Upper lobe of left lung (tissue), 6 donors: Measurements from ENCODE around the gene SERPINB8. TPM values are rescaled to one million over a fixed set of nuclear protein-coding genes. Genes with fewer than 3 reads are reported as not detected.

Experiments
- ATAC-seq, 2 donors: fragments of 200-7000 bp; cut with Tn5 transposase; one replicate each; pipeline ENCODE4 v1.9.1; 2022; ENCODE audit warnings: mild to moderate bottlenecking in 2 of 2, moderate library complexity in 2 of 2; ENCODE audit not compliant: low FRiP score in 2 of 2
- DNase-seq, 2 donors: peaks; one replicate each; pipeline ENCODE4 v3.0.0-alpha.2; 2019 to 2020
- H3K27ac ChIP-seq, 4 donors: fragments of 200-600 bp; sonication (generic); one replicate each; pipeline ENCODE4 v1.5.1; 2016 to 2019
- H3K27me3 ChIP-seq, 4 donors: fragments of 200-600 bp; sonication (generic); one replicate each; pipeline ENCODE4 v1.5.1; 2017 to 2019
- H3K36me3 ChIP-seq, 4 donors: fragments of 200-600 bp; sonication (generic); one replicate each; pipeline ENCODE4 v1.5.1; 2016 to 2019
- H3K4me1 ChIP-seq, 4 donors: fragments of 200-600 bp; sonication (generic); one replicate each; pipeline ENCODE4 v1.5.1; 2018 to 2019
- H3K4me3 ChIP-seq, 4 donors: fragments of 200-600 bp; sonication (generic); one replicate each; pipeline ENCODE4 v1.5.1; 2017 to 2019; ENCODE audit warnings: mild to moderate bottlenecking in 2 of 4, moderate library complexity in 1 of 4
- H3K9me3 ChIP-seq, 4 donors: fragments of 200-600 bp; sonication (generic); one replicate each; pipeline ENCODE4 v1.5.1; 2018 to 2019
- CTCF ChIP-seq, 6 experiments: fragments of 450-650 bp in 4 of 6; fragments of 200-600 bp in 2 of 6; sonication (generic) in 2 of 6; IDR thresholded peaks; one replicate each; pipeline ENCODE4 v1.5.1; 2016 to 2019; ENCODE audit warnings: antibody characterized with exemption in 6 of 6
- EP300 ChIP-seq, 4 donors: sonication (generic); formaldehyde crosslinking; IDR thresholded peaks; one replicate each; pipeline ENCODE4 v1.5.1; 2017; ENCODE audit warnings: antibody characterized with exemption in 4 of 4, control low read depth in 2 of 4
- POLR2A ChIP-seq, 4 donors: fragments of 450-650 bp; IDR thresholded peaks; one replicate each; pipeline ENCODE4 v1.5.1; 2016 to 2017; ENCODE audit warnings: antibody characterized with exemption in 4 of 4, mild to moderate bottlenecking in 2 of 4
- POLR2AphosphoS5 ChIP-seq, 2 donors: sonication (generic); formaldehyde crosslinking; IDR thresholded peaks; one replicate each; pipeline ENCODE4 v1.5.1; 2017; ENCODE audit warnings: antibody characterized with exemption in 2 of 2
- WGBS, 2 donors: methylation state at CpG; one replicate each; pipeline ENCODE4 v1.1.5; 2017 to 2018; 5-methylcytosine and 5-hydroxymethylcytosine counted together
- total RNA-seq, 6 donors: library from RNA; depleted of rRNA in 4 of 6; stranded (reverse); fragments of >200 nt in 4 of 6; gene quantifications; one replicate each; pipeline versions ENCODE4 v1.1.0 to v1.2.1, GENCODE V29; 2016 to 2021
- donor health status: DM: no; HTN: no; CAD: no; lungs with moderate emphysema.
- donor health status: DM: no; HTN: yes; CAD: no; lungs with severe emphysema.

The SERPINB8 gene
- total RNA-seq, 6 donors from 2014 or later: 8.4 to 33.7 (median 22.4) TPM

GRCh38 chr18:64019922-64020756, 50.3 kb downstream of the SERPINB8 start:
- 70 to 85% methylated on average over 3 of the region's 3 CpGs for WGBS, 2 donors
- H3K4me3 ChIP-seq: no peak overlapping the region
- no peak overlapping the region for H3K27ac ChIP-seq
- no peak for ATAC-seq
- no peaks in the 10 kb centered on the region for H3K4me1 ChIP-seq
- DNase-seq: no peak
- no peaks in the 10 kb centered on the region for H3K9me3 ChIP-seq
- TF ChIP-seq POLR2A (IDR thresholded peaks at IDR 0.05) (no peak), CTCF (IDR thresholded peaks at IDR 0.05) (no peak), EP300 (IDR thresholded peaks at IDR 0.05) (no peak), POLR2AphosphoS5 (IDR thresholded peaks at IDR 0.05) (no peak)
- no peaks in the 10 kb centered on the region for H3K36me3 ChIP-seq
- no peaks in the 10 kb centered on the region for H3K27me3 ChIP-seq

- Histone ChIP-seq H3K36me3 (no peaks in the 10 kb centered on the region), H3K4me1 (no peaks in the 10 kb centered on the region), H3K9me3 (no peaks in the 10 kb centered on the region), H3K27ac (no peak overlapping the region), H3K4me3 (no peak overlapping the region), H3K27me3 (no peaks in the 10 kb centered on the region)
- ATAC-seq (no peak), DNase-seq (peak in 1 of 2 donors; percentile 74)
- WGBS, 2 donors: 96 to 98% methylated on average over 19 to 20 of the region's 20 CpGs
- TF ChIP-seq CTCF (IDR thresholded peaks at IDR 0.05) (no peak), POLR2A (IDR thresholded peaks at IDR 0.05) (no peak), EP300 (IDR thresholded peaks at IDR 0.05) (no peak), POLR2AphosphoS5 (IDR thresholded peaks at IDR 0.05) (no peak)
Measured at GRCh38 chr18:64026350-64026749, 56.5 kb downstream of the SERPINB8 start.

- no peaks in the 10 kb centered on the region for H3K9me3 ChIP-seq
- 77 to 79% methylated on average over 4 of the region's 4 CpGs for WGBS, 2 donors
- no peak overlapping the region for H3K4me3 ChIP-seq
- no peaks in the 10 kb centered on the region for H3K4me1 ChIP-seq
- no peak for TF ChIP-seq POLR2A (IDR thresholded peaks at IDR 0.05)
- no peak for TF ChIP-seq POLR2AphosphoS5 (IDR thresholded peaks at IDR 0.05)
- no peak for TF ChIP-seq EP300 (IDR thresholded peaks at IDR 0.05)
- no peak for TF ChIP-seq CTCF (IDR thresholded peaks at IDR 0.05)
- H3K27ac ChIP-seq: no peak overlapping the region
- H3K36me3 ChIP-seq: no peaks in the 10 kb centered on the region
- DNase-seq (no peak), ATAC-seq (no peak)
- no peaks in the 10 kb centered on the region for H3K27me3 ChIP-seq
Measured at GRCh38 chr18:64027931-64028695, 58.2 kb downstream of the SERPINB8 start.

- DNase-seq (no peak), ATAC-seq (no peak)
- no peaks in the 10 kb centered on the region for H3K36me3 ChIP-seq
- no peaks in the 10 kb centered on the region for H3K27me3 ChIP-seq
- H3K9me3 ChIP-seq: no peaks in the 10 kb centered on the region
- H3K27ac ChIP-seq: no peak overlapping the region
- H3K4me1 ChIP-seq: no peaks in the 10 kb centered on the region
- H3K4me3 ChIP-seq: no peak overlapping the region
- TF ChIP-seq EP300 (IDR thresholded peaks at IDR 0.05) (no peak), POLR2AphosphoS5 (IDR thresholded peaks at IDR 0.05) (no peak), CTCF (IDR thresholded peaks at IDR 0.05) (no peak), POLR2A (IDR thresholded peaks at IDR 0.05) (no peak)
- 65 to 80% methylated on average over 1 of the region's 1 CpG for WGBS, 2 donors
Measured at GRCh38 chr18:64029096-64029495, 59.2 kb downstream of the SERPINB8 start.
